GM15510 (cell line): Measurements from ENCODE around the gene SPATS2L.

Experiments
- POLR2A ChIP-seq: IDR thresholded peaks from 3 replicates; pipeline ENCODE4 v1.6.1; 2011; ENCODE audit warnings: borderline replicate concordance; ENCODE audit not compliant: insufficient read length; ENCODE audit errors: extremely low read depth

SPATS2L gene

GRCh38 chr2:200306196-200306930, at the start of gene SPATS2L:
Gene SPATS2L (plus strand): TSS chr2:200306693. CDS start chr2:200389245, 82,552 bp downstream.
- no peak for TF ChIP-seq POLR2A

- TF ChIP-seq POLR2A = no peak
These were observed 48.9 kb upstream of the SPATS2L start for GRCh38 chr2:200257570-200257969.

GRCh38 chr2:200258081-200258480, 48.4 kb upstream of the SPATS2L start:
- TF ChIP-seq POLR2A = no peak

GRCh38 chr2:200258881-200259576, 47.5 kb upstream of the SPATS2L start:
- TF ChIP-seq POLR2A = no peak

- TF ChIP-seq POLR2A = no peak
These were observed 46.9 kb upstream of the SPATS2L start for GRCh38 chr2:200259577-200259957.

- TF ChIP-seq POLR2A = no peak
These were observed 44.4 kb upstream of the SPATS2L start for GRCh38 chr2:200262047-200262446.

- TF ChIP-seq POLR2A = no peak
These were observed 43.2 kb upstream of the SPATS2L start for GRCh38 chr2:200263279-200263678.

GRCh38 chr2:200264631-200265030, 41.9 kb upstream of the SPATS2L start:
- TF ChIP-seq POLR2A = no peak

- no peak for TF ChIP-seq POLR2A
These were observed 40.1 kb upstream of the SPATS2L start for GRCh38 chr2:200266406-200266805.

GRCh38 chr2:200267350-200267749, 39.1 kb upstream of the SPATS2L start:
- no peak for TF ChIP-seq POLR2A

GRCh38 chr2:200270732-200271131, 35.8 kb upstream of the SPATS2L start:
- no peak for TF ChIP-seq POLR2A

- TF ChIP-seq POLR2A = no peak
These were observed 34.2 kb upstream of the SPATS2L start for GRCh38 chr2:200272320-200272719.

GRCh38 chr2:200274116-200275075, 32.1 kb upstream of the SPATS2L start:
- TF ChIP-seq POLR2A = no peak

GRCh38 chr2:200275295-200276013, 31.0 kb upstream of the SPATS2L start:
- no peak for TF ChIP-seq POLR2A
